ENCODE results near the gene TMEM150B.

- TF ChIP-seq TAF1 (IDR thresholded peaks at IDR 0.05; ENCODE audit: borderline replicate concordance, low read depth, low read length) (no peak), POLR2A (IDR thresholded peaks at IDR 0.05; ENCODE audit: low read depth, low read length) (no peak), POLR2AphosphoS5 (IDR thresholded peaks at IDR 0.05; ENCODE audit: low read depth, low read length) (no peak)
Measured at GRCh38 chr19:55341171-55341588, 16.0 kb upstream of the TMEM150B start.
